NCI-H1092 (cell line): ENCODE data around the gene CDH15.
"Not testable (repeated sequence)": the region's sequence is repeated elsewhere in the genome, so short reads cannot be mapped to it uniquely, and the experiment has no call there.

Experiments used
- DNase-seq: peaks from one replicate; lab custom pipeline; 2025; lab: John Stamatoyannopoulos, UW

The CDH15 gene

GRCh38 chr16:89187770-89188392, 16.3 kb downstream of the CDH15 start:
- no peak for DNase-seq

- not testable (repeated sequence) for DNase-seq
Observed at GRCh38 chr16:89188471-89189357, 17.2 kb downstream of the CDH15 start.

DNA sequence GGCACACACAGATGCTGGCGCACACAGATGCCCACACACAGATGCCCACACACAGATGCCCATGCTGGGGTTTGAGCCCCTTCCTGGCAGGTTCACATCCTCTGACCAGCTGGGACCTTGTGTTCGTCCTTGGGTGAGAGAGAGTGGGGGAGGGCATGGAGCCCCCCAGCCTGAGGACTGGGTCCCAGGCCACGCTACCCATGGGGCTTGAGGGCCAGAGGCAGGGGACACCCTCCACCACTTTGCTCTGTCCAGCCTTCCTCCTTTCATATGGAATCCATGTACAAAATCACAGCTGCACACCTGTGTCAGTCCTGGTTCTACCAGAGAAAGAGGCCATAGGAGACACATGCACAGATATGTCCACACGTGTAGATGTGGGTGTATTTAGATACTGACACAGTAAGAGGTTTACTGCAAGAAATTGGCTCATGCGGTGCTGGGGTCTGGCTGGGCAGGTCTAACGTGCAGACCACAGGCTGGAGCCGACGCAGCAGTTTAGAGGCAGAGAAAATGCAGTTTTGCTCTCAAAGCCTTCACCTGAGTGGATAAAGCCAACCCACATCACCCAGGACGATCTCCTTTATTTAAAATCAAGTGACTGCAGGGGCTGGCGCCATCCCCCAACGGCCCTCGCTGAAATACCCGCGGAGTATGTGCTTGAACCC, 17.9 kb downstream of the CDH15 start:
- DNase-seq, result no peak

GRCh38 chr16:89190150-89190958, 18.8 kb downstream of the CDH15 start:
- DNase-seq, result no peak

GRCh38 chr16:89191033-89191900, 19.7 kb downstream of the CDH15 start:
- no peak for DNase-seq

DNA sequence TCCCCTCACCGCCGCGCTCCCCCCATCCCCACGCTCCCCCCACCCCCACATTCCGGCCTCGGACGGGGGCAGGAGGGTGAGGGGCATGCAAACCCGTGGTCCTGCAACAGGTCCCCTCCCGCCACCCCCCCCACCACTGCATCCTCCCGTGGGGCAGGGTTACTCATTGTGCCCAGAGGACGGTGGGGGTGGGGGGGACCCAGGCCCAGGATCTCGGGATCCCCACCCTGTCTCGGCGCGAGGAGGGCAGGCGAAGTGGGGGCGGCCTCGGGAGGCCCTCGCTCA, 20.3 kb downstream of the CDH15 start:
- DNase-seq, result no peak

DNA sequence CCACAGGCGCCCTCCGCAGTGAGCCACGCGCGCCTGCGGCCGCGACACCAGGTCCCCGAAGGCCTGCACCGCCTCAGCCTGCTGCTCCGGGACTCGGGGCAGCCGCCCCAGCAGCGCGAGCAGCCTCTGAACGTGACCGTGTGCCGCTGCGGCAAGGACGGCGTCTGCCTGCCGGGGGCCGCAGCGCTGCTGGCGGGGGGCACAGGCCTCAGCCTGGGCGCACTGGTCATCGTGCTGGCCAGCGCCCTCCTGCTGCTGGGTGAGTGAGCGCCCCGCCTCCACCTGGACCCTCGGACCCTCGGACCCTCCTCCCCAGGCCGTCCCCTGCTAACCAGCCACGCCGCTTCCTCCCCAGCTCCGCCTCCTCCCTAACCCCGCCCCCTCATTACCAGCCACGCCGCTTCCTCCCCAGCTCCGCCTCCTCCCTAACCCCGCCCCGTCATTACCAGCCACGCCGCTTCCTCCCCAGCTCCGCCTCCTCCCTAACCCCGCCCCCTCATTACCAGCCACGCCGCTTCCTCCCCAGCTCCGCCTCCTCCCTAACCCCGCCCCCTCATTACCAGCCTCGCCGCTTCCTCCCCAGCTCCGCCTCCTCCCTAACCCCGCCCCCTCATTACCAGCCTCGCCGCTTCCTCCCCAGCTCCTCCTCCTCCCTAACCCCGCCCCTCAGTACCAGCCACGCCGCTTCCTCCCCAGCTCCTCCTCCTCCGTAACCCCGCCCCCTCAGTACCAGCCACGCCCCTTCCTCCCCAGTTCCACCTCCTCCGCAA, 20.8 kb downstream of the CDH15 start:
- not testable (repeated sequence) for DNase-seq

- no peak for DNase-seq
Observed at GRCh38 chr16:89192956-89193575, 21.5 kb downstream of the CDH15 start.

DNA sequence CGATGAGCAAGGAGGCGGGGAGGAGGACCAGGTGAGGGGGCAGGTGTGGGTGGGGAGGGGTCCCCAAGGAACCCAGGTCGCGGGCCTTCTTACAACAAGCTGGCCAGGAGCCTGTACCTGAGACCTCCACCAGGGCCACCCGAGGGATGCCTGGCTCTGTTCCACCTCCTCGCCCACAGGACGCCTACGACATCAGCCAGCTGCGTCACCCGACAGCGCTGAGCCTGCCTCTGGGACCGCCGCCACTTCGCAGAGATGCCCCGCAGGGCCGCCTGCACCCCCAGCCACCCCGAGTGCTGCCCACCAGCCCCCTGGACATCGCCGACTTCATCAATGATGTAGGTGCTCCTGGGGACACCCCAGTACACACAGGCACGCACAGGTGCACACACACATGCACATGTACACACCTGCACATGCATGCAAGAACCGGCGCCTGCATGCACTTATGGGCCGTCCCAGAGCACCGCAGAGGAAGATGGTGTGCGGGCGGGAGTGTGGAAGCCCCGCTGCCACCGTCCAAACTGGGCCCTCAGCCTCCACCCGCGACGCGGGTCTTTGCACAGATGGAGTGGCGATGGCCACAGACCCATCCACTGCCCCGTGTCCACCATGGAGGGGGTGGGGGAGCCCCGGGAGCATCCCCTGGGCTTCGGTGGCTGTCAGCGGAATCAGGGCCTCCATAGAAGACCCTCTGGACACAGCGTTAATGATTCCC, 22.2 kb downstream of the CDH15 start:
- no peak for DNase-seq

- no peak for DNase-seq
Observed at GRCh38 chr16:89194340-89195311, 23.1 kb downstream of the CDH15 start.

GRCh38 chr16:89195521-89196171, 24.1 kb downstream of the CDH15 start:
- no peak for DNase-seq

DNA sequence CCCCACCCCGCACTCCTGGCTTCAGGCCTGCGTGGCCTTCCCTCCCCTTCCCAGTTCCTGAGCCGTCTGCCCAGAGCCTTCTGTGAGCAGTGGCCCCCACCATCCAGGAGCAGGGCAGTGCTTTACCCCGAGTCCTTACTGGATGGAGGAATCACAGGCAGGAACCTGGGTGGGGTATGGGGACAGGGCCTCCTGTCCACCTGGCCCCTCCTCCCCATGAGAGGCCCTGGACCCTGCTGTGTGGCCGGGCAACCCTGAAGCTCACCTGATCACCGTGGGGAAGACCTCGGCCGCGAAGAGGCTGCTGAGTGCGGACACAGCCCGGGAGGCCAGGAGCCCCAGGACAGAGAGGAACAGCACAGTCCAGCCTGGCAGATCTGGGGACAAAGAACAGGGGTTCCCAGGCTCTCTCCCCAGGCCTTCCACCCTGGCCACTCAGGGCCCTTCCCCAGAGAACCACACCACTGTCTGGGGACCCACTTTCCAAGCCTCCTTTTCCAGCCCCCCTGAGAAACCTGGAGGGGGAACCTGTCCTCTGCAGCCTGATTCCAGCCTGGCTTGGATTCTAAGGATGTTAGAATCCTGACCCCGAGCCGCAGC, 25.6 kb downstream of the CDH15 start:
- no peak for DNase-seq

- DNase-seq, result no peak
Observed at GRCh38 chr16:89197633-89198416, 26.3 kb downstream of the CDH15 start.

- no peak for DNase-seq
Observed at GRCh38 chr16:89198417-89199240, 27.1 kb downstream of the CDH15 start.
